IPS DF 6.9 (cell line): Measurements from ENCODE around the gene NCKAP5.
"Not testable (repeated sequence)": the region's sequence is repeated elsewhere in the genome, so short reads cannot be mapped to it uniquely, and the experiment has no call there.

ENCODE experiments used
- DNase-seq: peaks from one replicate; pipeline ENCODE4 v3.0.0-alpha.2; 2013; ENCODE audit warnings: low read depth, low spot score
- H3K27ac ChIP-seq: one replicate; pipeline ENCODE4 v1.5.1; 2013; ENCODE audit warnings: low read length, control low read depth
- H3K27me3 ChIP-seq: 2 replicates; pipeline ENCODE4 v1.6.1; 2013; ENCODE audit warnings: mild to moderate bottlenecking, low read length; ENCODE audit not compliant: control insufficient read depth, insufficient read depth
- H3K36me3 ChIP-seq: 2 replicates; pipeline ENCODE4 v1.6.1; 2013; ENCODE audit warnings: low read length; ENCODE audit not compliant: control insufficient read depth, insufficient read depth
- H3K4me1 ChIP-seq: 2 replicates; pipeline ENCODE4 v1.6.1; 2013; ENCODE audit warnings: low read length; ENCODE audit not compliant: control insufficient read depth, insufficient read depth
- H3K4me3 ChIP-seq: 2 replicates; pipeline ENCODE4 v1.5.1; 2013; ENCODE audit warnings: mild to moderate bottlenecking, low read length
- H3K9me3 ChIP-seq: 2 replicates; pipeline ENCODE4 v1.6.1; 2013; ENCODE audit warnings: low read length, inconsistent platforms; ENCODE audit not compliant: control insufficient read depth, insufficient read depth
- WGBS: extraction: QIAGEN DNeasy Blood & Tissue Kit; methylation state at CpG from one replicate; pipeline ENCODE4 v1.1.7; 2013; ENCODE audit warnings: mixed read lengths, missing lambda C conversion rate; ENCODE audit not compliant: insufficient read length, insufficient coverage; 5-methylcytosine and 5-hydroxymethylcytosine counted together

The NCKAP5 gene

DNA sequence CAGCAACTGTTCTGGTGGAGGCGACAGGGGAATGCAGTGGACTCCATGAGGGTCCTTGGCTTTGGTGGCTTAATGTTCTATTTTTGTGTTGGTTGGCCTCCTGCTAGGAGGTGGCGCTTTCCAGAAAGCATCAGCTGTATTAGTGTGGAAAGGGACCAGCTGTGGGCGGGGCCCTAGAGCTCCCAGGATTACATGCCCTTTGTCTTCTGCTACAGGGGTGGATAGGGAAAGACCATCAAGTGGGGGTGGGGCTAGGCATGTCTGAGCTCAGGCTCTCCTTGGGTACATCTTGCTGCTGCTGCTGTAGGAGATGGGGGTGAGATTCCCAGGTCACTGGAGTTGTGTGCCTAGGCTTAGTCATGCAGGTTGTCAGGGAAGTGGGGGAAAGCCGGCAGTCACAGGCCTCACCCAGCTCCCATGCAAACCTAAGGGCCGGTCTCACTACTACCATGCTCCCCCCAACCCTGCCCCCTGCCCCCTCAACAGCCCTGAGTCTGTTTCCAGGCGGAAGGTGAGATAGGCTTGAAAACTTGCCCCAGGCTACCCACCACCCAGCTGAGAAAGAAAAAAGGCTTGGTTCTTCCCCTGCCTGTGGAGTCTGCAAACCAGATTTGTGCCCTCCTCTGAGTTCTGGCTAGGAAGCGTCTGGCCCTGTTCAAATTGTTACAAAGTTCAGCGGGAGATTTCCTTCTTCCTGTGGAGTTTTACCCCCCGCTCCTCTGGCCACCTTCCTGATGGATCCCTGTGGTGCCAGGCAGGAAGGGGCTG, 756.9 kb downstream of the NCKAP5 start:
- H3K4me1 ChIP-seq: no peaks in the 10 kb centered on the region
- H3K27me3 ChIP-seq: no peaks in the 10 kb centered on the region
- H3K4me3 ChIP-seq: no peak overlapping the region
- no peaks in the 10 kb centered on the region for H3K36me3 ChIP-seq
- no peak for DNase-seq
- H3K27ac ChIP-seq: no peak overlapping the region
- no peaks in the 10 kb centered on the region for H3K9me3 ChIP-seq
- WGBS: no CpG with 5 or more reads among the region's 9 CpGs

DNA sequence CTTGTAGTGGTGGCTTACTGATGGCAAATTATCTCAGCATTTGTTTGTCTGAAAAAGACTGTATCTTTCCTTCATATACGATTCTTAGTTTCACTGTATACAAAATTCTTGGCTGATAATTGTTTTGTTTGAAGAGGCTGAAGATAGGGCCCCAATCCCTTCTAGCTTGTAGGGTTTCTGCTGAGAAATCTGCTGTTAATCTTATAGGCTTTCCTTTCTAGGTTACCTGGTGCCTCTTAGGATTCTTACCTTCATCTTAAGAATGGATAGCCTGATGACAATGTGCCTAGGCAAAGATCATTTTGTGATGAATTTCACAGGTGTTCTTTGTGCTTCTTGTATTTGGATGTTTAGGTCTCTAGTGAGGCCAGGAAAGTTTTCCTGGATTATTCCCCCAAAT, 758.3 kb downstream of the NCKAP5 start:
- H3K9me3 ChIP-seq, H3K36me3 ChIP-seq, H3K4me3 ChIP-seq, H3K4me1 ChIP-seq, H3K27me3 ChIP-seq, H3K27ac ChIP-seq, DNase-seq: not testable (repeated sequence)
- WGBS: no CpG with 5 or more reads among the region's 1 CpG

DNA sequence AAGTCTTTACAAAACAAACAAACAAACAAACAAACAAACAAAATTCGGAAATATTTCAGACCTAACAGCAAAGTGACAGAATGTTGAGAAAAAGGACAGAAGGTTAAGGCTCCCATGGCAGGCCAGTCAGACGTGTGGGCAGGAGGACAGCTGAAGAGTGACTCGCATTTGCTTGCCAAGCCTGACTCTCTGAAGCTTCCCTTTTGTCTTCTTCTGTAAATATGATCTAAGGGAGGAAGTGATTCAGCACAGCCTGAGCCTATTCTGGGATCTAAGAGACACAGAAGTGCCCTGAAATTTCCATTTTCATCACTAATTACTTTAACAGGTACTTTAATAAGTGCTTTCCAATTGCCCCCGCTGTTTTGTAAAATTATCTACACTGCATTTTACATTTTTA, 764.2 kb downstream of the NCKAP5 start:
- Histone ChIP-seq H3K27ac (no peak overlapping the region), H3K27me3 (no peaks in the 10 kb centered on the region), H3K4me1 (no peaks in the 10 kb centered on the region), H3K36me3 (no peaks in the 10 kb centered on the region), H3K4me3 (no peak overlapping the region), H3K9me3 (no peaks in the 10 kb centered on the region)
- DNase-seq: no peak
- WGBS: no CpG with 5 or more reads among the region's 4 CpGs

DNA sequence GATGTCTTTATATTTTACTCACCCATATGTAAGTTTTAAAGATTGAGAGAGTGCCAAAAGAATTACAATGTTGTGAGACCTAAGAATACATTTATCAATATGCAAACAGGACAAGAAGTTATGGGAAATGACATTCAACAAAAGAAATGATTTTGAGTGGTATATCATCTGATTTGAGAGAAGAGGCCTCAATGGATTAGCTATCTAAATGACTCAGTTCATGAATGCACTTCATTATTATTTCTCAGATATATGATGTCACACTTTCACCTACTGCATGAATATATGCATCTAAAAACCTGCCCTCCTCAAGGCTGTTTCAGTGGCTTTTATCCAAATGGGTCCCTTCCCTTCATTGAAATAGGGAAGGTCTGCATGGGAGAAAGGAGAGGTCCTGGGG, 769.9 kb downstream of the NCKAP5 start:
- no peak for DNase-seq
- H3K27me3 ChIP-seq: no peaks in the 10 kb centered on the region

DNA sequence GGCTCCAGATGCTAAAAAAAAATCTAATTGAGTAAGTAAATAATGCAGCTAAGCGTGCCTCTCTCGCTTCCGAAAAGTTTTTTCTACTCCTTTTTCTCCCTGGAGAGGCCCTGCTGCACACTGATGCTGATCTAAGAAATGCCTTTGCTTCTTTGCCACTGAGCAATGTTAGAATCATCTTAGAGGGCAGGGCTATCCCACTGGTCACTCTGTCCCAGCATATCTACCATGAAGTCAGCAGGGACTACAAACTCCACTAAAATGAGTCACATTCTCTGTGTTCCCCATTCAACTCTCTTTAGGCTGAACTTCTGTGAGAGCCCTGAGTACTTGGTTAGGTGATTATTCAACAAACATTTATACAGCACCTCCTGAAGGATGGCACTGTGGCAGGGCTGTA, 770.7 kb downstream of the NCKAP5 start:
- Histone ChIP-seq H3K27ac (no peak overlapping the region), H3K9me3 (no peaks in the 10 kb centered on the region), H3K4me1 (no peaks in the 10 kb centered on the region), H3K4me3 (no peak overlapping the region), H3K36me3 (no peaks in the 10 kb centered on the region), H3K27me3 (no peaks in the 10 kb centered on the region)
- no CpG with 5 or more reads among the region's 3 CpGs for WGBS
- DNase-seq: no peak

More for the DNA sequence above, 769.9 kb downstream of the NCKAP5 start:
- no peak overlapping the region for H3K27ac ChIP-seq
- no peaks in the 10 kb centered on the region for H3K36me3 ChIP-seq
- no peak overlapping the region for H3K4me3 ChIP-seq
- no peaks in the 10 kb centered on the region for H3K4me1 ChIP-seq
- H3K9me3 ChIP-seq: no peaks in the 10 kb centered on the region

DNA sequence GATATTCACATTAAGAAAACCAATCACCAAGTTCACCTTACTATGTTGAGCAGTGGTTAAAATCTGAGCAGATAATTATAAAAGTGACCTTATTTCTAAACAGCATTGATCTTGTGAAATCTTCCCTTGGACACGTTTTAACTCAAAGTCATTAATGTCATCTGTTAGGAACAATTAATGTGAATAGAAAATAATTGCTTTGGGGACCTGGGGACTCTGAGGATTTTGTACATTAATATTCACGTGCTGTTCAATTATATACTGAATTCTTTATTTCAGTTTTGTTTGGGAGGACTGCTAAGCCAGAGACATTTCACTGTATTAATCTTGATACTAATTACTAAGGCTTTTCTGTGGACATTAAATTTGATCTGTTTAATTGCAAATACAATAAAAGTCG, 771.2 kb downstream of the NCKAP5 start:
- DNase-seq: no peak
- Histone ChIP-seq H3K27ac (no peak overlapping the region), H3K4me1 (no peaks in the 10 kb centered on the region), H3K36me3 (no peaks in the 10 kb centered on the region), H3K27me3 (no peaks in the 10 kb centered on the region), H3K4me3 (no peak overlapping the region), H3K9me3 (no peaks in the 10 kb centered on the region)
- no CpG with 5 or more reads among the region's 3 CpGs for WGBS

DNA sequence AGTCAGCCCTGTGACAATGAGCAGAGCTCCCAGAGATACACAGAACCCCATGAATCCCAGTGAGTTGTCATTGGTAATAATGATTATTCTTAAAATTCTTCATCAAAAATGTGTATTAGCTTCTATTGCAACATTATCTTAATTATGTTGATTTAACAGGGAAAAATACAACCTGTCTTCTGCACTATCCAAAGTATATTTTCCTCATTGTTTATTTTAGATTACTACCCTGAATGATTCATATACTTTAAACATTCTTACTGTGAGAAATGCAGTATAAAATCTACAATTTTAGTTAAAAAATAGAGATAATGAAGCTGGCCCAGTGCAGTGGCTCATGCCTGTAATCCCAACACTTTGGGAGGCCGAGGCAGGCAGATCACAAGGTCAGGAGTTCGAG, 773.0 kb downstream of the NCKAP5 start:
- Histone ChIP-seq H3K27me3 (no peaks in the 10 kb centered on the region), H3K4me3 (no peak overlapping the region), H3K4me1 (no peaks in the 10 kb centered on the region), H3K27ac (no peak overlapping the region), H3K9me3 (no peaks in the 10 kb centered on the region), H3K36me3 (no peaks in the 10 kb centered on the region)
- DNase-seq: no peak
- WGBS: no CpG with 5 or more reads among the region's 2 CpGs

DNA sequence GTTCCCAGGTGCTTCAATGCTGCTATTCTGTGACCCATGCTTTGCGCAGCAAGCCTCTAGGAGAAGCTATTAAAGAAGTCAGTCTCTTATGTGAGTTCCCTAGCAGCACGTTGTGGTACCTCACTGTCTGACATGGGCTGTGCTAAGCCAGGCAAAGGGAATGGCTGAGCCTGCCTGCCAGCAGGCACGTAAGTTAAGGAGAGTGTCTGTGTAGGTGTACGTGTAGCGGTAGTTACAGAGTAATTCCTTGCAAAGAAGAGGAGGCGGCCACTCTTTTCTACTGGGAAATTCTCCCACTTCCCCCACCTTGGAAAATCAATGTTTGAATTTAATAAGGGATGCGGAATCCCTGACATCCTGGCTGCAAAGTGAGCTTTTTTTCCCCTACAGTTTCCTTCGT, 774.7 kb downstream of the NCKAP5 start:
- no peaks in the 10 kb centered on the region for H3K27me3 ChIP-seq
- H3K4me3 ChIP-seq: no peak overlapping the region
- H3K4me1 ChIP-seq: no peaks in the 10 kb centered on the region
- H3K27ac ChIP-seq: no peak overlapping the region
- DNase-seq: no peak
- H3K9me3 ChIP-seq: no peaks in the 10 kb centered on the region
- no CpG with 5 or more reads among the region's 8 CpGs for WGBS
- no peaks in the 10 kb centered on the region for H3K36me3 ChIP-seq

DNA sequence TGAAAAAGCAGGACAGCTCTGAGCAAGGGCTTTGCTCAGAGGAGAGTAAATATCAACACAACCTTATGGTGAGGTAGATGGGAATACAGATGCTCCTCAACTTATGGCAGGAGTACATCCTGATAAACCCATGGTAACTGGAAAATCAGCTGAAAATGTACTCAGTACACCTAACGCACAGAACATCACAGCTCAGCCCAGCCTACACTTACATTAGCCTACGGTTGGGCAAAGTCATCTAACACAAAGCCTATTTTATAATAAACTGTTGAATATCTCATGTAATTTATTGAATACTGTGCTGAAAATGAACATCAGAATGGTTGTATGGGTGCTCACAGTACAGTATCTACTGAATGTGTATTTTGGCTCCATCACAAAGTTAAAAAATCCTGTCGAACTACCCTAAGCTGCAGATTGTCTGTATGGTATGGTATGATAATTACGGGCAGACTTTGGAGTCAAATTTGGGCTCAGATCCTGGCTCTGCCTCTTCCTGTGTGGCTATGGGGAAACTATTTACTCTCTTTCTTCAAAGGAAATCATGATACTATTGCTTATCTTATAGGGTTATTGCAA, 778.0 kb downstream of the NCKAP5 start:
- Histone ChIP-seq H3K9me3 (no peaks in the 10 kb centered on the region), H3K36me3 (no peaks in the 10 kb centered on the region), H3K4me3 (no peak overlapping the region), H3K27me3 (no peaks in the 10 kb centered on the region), H3K4me1 (no peaks in the 10 kb centered on the region), H3K27ac (no peak overlapping the region)
- WGBS: no CpG with 5 or more reads among the region's 4 CpGs
- no peak for DNase-seq

DNA sequence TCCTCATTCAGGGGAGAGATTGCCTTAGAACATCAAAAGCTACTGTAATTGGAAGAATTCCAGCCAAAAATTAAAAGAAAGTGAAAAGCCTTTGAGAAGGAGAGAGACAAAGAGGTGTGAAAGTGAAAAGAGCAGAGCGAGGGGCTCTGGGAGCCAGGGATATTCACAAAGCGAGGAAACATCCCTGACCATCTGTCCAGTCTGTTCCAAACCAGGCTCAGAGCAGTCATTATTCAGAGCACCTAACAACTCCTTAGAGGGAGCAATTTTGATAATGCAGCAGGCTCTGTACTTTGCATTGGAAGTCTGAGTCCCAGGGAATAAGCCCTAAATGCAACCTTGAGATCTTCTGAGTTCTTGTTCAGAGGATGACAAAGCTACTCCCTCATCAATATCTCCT, 779.2 kb downstream of the NCKAP5 start:
- no peaks in the 10 kb centered on the region for H3K27me3 ChIP-seq
- no peak overlapping the region for H3K4me3 ChIP-seq
- H3K9me3 ChIP-seq: no peaks in the 10 kb centered on the region
- no CpG with 5 or more reads among the region's 2 CpGs for WGBS
- no peaks in the 10 kb centered on the region for H3K4me1 ChIP-seq
- no peak overlapping the region for H3K27ac ChIP-seq
- no peak for DNase-seq
- H3K36me3 ChIP-seq: no peaks in the 10 kb centered on the region

DNA sequence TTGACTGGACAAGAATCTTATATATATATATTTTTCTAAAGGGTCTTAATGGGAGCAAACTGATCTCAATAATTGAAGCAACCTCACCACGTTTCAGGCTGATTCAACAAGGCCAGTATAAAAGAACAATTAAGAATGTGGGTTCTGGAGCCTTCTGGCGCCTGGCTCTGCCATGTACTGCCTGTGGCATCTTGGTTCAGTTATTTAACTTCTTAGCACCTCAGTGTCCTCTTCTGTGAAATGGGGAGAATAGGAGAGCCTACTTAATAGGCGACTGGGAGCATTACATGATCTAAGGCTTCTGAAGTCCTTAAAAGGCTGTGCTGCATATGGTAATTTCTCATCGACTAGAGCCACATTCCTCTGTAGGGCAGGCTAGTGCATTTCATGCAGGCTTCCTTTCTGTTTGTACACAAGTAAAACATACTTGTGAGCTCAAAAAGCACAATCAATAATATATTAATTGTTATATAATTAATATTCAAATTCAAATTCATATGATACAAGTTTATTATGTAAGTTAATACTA, 779.9 kb downstream of the NCKAP5 start:
- DNase-seq: no peak
- H3K4me3 ChIP-seq: no peak overlapping the region
- H3K9me3 ChIP-seq: no peaks in the 10 kb centered on the region
- WGBS: no CpG with 5 or more reads among the region's 4 CpGs
- no peaks in the 10 kb centered on the region for H3K36me3 ChIP-seq
- H3K4me1 ChIP-seq: no peaks in the 10 kb centered on the region
- no peaks in the 10 kb centered on the region for H3K27me3 ChIP-seq
- H3K27ac ChIP-seq: no peak overlapping the region
